GM21528 (cell line): ENCODE results near the gene AP5Z1.

ENCODE experiments used
- ATAC-seq: cut with Tn5 transposase; IDR thresholded peaks from one replicate; pipeline ENCODE4 v1.9.1; 2021; ENCODE audit warnings: mild to moderate bottlenecking, moderate library complexity; ENCODE audit not compliant: unreplicated experiment, low FRiP score

AP5Z1 gene

GRCh38 chr7:4745971-4746919, 29.2 kb upstream of the AP5Z1 start:
- ATAC-seq: peak; percentile 36

GRCh38 chr7:4747013-4747412, 28.4 kb upstream of the AP5Z1 start:
- ATAC-seq: no peak

- no peak for ATAC-seq
These were observed 27.7 kb upstream of the AP5Z1 start for GRCh38 chr7:4747746-4748145.

- no peak for ATAC-seq
These were observed 27.2 kb upstream of the AP5Z1 start for GRCh38 chr7:4748231-4748681.

GRCh38 chr7:4749363-4749762, 26.1 kb upstream of the AP5Z1 start:
- ATAC-seq: no peak

GRCh38 chr7:4749798-4750197, 25.6 kb upstream of the AP5Z1 start:
- ATAC-seq: no peak

- ATAC-seq: no peak
These were observed 23.9 kb upstream of the AP5Z1 start for GRCh38 chr7:4751398-4751947.

GRCh38 chr7:4753598-4754432, 21.6 kb upstream of the AP5Z1 start:
- peak; percentile 75 for ATAC-seq

GRCh38 chr7:4754433-4755010, 20.9 kb upstream of the AP5Z1 start:
- ATAC-seq: no peak

- no peak for ATAC-seq
These were observed 20.4 kb upstream of the AP5Z1 start for GRCh38 chr7:4755045-4755444.

GRCh38 chr7:4758111-4758510, 17.3 kb upstream of the AP5Z1 start:
- ATAC-seq: no peak

- no peak for ATAC-seq
These were observed 16.6 kb upstream of the AP5Z1 start for GRCh38 chr7:4758791-4759190.

GRCh38 chr7:4759211-4759610, 16.2 kb upstream of the AP5Z1 start:
- no peak for ATAC-seq

- no peak for ATAC-seq
These were observed 14.5 kb upstream of the AP5Z1 start for GRCh38 chr7:4760952-4761351.

- no peak for ATAC-seq
These were observed 13.0 kb upstream of the AP5Z1 start for GRCh38 chr7:4762121-4763055.

- ATAC-seq: no peak
These were observed 12.2 kb upstream of the AP5Z1 start for GRCh38 chr7:4763091-4763793.

GRCh38 chr7:4763794-4764185, 11.6 kb upstream of the AP5Z1 start:
- no peak for ATAC-seq

- ATAC-seq: no peak
These were observed 10.9 kb upstream of the AP5Z1 start for GRCh38 chr7:4764402-4765007.
